BE2C (cell line): ENCODE results near the gene ARMC9.

ENCODE experiments used
- DNase-seq: peaks from one replicate; pipeline ENCODE4 v3.0.0-alpha.2; 2020
- H3K27me3 ChIP-seq: fragments of 250-450 bp; sonication (Bioruptor Pico); 2 replicates; pipeline ENCODE4 v1.5.1; 2020; ENCODE audit warnings: mild to moderate bottlenecking
- H3K36me3 ChIP-seq: fragments of 250-450 bp; sonication (Bioruptor Pico); 2 replicates; pipeline ENCODE4 v1.5.1; 2020; ENCODE audit warnings: mild to moderate bottlenecking
- H3K4me1 ChIP-seq: fragments of 250-450 bp; sonication (Bioruptor Pico); 2 replicates; pipeline ENCODE4 v1.5.1; 2020
- H3K4me3 ChIP-seq: 2 replicates; pipeline ENCODE4 v1.5.1; 2011; ENCODE audit warnings: low read depth, low read length
- H3K9me3 ChIP-seq: fragments of 250-450 bp; sonication (Bioruptor Pico); 2 replicates; pipeline ENCODE4 v1.5.1; 2020
- TF ChIP-seq, protein P1 (sequence below): IDR thresholded peaks from 2 replicates; pipeline ENCODE4 v1.5.1; 2012; ENCODE audit warnings: mild to moderate bottlenecking, low read depth, low read length

ARMC9 gene

DNA sequence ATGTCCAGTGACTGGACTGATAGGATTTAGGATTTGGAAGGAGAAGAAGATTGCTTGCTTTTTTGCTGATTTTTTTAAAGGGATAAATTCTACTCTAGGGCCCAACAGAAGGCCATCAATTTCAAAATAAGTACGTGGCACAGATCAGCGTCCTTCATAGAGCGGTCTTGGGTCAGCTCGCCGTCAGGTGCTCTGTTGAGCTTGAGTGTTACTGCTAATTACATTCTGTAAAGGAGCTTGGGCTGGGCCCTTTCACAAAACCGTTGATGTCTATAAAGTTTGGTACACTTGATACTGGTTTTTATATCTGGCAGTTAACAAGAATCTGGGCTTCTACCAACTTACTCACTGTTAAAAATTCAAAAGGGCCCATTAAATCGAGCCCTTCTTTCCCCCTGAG, 45.4 kb downstream of the ARMC9 start:
- TF ChIP-seq, protein P1, sequence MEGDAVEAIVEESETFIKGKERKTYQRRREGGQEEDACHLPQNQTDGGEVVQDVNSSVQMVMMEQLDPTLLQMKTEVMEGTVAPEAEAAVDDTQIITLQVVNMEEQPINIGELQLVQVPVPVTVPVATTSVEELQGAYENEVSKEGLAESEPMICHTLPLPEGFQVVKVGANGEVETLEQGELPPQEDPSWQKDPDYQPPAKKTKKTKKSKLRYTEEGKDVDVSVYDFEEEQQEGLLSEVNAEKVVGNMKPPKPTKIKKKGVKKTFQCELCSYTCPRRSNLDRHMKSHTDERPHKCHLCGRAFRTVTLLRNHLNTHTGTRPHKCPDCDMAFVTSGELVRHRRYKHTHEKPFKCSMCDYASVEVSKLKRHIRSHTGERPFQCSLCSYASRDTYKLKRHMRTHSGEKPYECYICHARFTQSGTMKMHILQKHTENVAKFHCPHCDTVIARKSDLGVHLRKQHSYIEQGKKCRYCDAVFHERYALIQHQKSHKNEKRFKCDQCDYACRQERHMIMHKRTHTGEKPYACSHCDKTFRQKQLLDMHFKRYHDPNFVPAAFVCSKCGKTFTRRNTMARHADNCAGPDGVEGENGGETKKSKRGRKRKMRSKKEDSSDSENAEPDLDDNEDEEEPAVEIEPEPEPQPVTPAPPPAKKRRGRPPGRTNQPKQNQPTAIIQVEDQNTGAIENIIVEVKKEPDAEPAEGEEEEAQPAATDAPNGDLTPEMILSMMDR, result no peak
- Histone ChIP-seq H3K4me1 (no peaks in the 10 kb centered on the region; the same call in 1 of the 2 replicates), H3K27me3 (no peaks in the 10 kb centered on the region; the same call in 1 of the 2 replicates), H3K9me3 (no peaks in the 10 kb centered on the region), H3K4me3 (no peak overlapping the region), H3K36me3 (peaks cover 15% of the 10 kb centered on the region)
- DNase-seq, result no peak

DNA sequence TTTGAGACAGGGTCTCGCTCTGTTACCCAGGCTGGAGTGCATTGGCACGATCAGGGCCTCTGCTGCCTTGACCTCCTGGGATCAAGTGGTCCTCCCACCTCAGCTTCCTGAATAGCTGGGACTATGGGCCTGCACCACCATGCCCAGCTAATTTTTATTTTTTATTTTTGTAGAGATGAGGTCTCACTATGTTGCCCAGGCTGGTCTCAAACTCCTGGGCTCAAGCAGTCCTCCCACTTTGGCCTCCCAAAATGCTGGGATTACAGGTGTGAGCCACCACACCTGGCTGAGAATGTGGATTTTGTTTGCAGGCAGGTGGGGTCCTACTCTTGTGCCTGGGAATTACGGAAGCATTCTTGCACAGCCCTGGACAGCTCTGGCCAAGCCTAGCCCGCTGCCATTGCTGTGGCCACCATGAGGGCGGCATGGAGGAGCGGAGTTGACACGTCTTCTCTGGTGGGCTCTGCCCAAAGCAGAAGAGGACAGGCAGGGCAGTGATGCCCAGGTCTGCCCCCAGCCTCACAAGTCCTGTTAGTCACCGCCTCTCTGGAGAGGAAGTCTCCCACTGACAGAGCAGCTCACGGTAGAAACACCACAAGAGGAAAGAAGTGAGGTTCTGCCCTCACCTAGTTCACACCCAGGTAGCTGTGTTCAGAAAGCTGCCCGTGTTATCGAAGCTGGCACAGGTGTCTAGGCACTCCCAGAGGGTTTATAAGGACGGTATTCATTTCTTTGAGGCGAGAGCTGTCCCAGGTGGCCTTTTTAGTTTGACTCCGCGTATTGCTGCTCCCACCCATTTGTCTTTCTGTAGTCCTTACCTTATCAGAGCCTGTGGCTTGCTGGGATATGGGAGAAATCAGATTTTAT, 46.2 kb downstream of the ARMC9 start:
- DNase-seq, result no peak
- Histone ChIP-seq H3K9me3 (no peaks in the 10 kb centered on the region), H3K4me3 (no peak overlapping the region), H3K27me3 (no peaks in the 10 kb centered on the region; the same call in 1 of the 2 replicates), H3K4me1 (no peaks in the 10 kb centered on the region; the same call in 1 of the 2 replicates), H3K36me3 (peaks cover 15% of the 10 kb centered on the region)
- TF ChIP-seq, protein P1, result no peak

DNA sequence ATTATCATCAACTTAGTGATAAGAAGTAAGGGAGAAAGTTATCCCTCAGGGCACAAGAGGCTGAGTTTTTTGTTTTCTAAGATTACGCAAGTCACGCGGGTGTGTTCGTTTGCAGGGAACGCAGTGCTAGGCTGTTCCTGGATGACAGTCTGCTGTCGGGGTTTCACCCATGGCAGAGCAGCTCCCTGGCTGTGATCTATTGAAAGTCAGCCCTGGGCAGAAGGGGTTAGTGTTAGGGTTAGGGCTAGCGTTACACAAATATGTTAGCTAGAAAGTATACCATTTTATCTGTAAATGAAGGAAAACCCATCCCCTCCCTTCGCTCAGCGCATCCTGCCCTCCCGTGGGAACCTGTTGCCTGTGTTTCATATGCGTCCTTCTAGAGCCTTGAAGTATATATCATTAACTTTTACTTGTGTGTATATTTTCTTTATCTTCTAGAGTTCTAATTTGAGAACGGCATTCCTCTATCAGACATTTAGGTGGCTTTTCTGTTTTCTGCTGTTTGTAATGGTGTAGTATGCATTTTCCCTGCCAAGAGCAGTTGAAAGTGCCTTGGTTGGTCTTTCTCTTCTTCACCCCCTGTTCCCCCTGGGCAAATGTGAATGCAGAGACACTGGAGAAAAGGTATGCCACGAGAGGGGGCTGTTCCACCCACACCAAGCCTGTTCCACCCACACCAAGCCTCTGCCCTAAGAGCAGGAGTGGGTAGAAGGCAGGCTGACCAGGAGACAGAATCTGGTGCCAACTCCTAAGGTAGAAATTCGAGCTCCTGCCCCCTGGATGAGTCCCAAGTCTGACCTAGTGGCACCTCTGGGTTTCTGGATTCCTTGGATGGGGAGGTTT, 47.0 kb downstream of the ARMC9 start:
- Histone ChIP-seq H3K9me3 (no peaks in the 10 kb centered on the region), H3K4me1 (no peaks in the 10 kb centered on the region; the same call in 1 of the 2 replicates), H3K4me3 (no peak overlapping the region), H3K27me3 (no peaks in the 10 kb centered on the region; the same call in 1 of the 2 replicates), H3K36me3 (peaks cover 10% of the 10 kb centered on the region)
- TF ChIP-seq, protein P1, result peak; percentile 48
- peak; percentile 29 for DNase-seq

DNA sequence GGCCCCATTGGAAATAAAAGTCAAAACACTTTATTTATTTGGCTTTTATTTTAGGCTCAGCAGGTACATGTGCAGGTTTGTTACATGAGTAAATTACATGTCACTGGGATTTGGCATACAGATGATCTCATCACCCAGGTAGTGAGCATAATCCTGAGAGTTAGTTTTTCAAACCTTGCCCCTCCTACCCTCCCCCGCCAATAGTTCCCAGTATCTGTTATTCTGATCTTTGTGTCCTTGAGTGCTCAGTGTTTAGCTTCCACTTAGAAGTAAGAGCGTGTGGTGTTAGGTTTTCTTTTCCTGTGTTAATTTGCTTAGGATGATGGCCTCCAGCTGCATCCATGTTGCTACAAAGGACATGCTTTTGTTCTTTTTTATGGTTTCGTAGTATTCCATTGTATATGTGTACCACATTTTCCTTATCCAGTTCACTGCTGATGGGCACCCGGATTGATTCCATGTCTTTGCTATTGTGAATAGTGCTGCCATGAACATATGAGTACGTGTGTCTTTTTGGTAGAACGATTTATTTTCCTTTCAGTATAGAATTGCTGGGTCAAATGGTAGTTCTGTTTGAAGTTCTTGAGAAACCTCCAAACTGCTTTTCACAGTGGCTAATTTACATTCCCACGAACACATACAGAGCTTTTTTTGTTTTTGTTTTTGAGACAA, 47.9 kb downstream of the ARMC9 start:
- TF ChIP-seq, protein P1, result no peak
- DNase-seq, result no peak
- H3K4me3 ChIP-seq, result no peak overlapping the region
- peaks cover 10% of the 10 kb centered on the region for H3K36me3 ChIP-seq
- H3K4me1 ChIP-seq, result no peaks in the 10 kb centered on the region; the same call in 1 of the 2 replicates
- no peaks in the 10 kb centered on the region for H3K9me3 ChIP-seq
- H3K27me3 ChIP-seq, result no peaks in the 10 kb centered on the region; the same call in 1 of the 2 replicates

DNA sequence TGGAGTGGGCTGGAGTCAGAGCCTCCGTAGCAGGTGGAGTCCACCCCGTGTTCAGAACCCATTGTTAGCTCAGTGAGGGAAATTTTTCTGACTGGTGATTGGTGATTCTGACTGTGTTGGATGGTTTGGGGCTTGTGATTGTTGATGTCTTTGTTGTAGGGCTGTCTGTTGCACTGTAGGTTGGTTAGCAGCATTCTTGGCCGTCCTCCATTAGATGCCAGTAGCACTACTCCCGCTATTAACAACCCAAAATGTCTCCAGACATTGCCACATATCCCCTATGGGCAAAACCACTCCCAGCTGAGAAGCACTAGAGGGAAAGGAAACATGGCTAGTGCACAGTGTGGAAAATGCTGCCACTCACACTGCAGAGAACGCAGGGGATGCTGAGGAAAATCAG, 51.7 kb downstream of the ARMC9 start:
- DNase-seq, result no peak
- H3K9me3 ChIP-seq, result no peaks in the 10 kb centered on the region
- TF ChIP-seq, protein P1, result no peak
- no peaks in the 10 kb centered on the region; the same call in 1 of the 2 replicates for H3K27me3 ChIP-seq
- H3K4me3 ChIP-seq, result no peak overlapping the region
- H3K4me1 ChIP-seq, result no peaks in the 10 kb centered on the region; the same call in 1 of the 2 replicates
- peaks cover 10% of the 10 kb centered on the region; the same call in 1 of the 2 replicates for H3K36me3 ChIP-seq
